Neural progenitor cell (in vitro differentiated cells): ENCODE data around the gene TBC1D9.

Experiments
- EZH2 ChIP-seq: fragments of 200-600 bp; sonication (generic); IDR thresholded peaks from 2 replicates; pipeline ENCODE4 v1.6.1; 2017; ENCODE audit warnings: antibody characterized with exemption, mild to moderate bottlenecking, moderate library complexity
- EZH2phosphoT487 ChIP-seq: fragments of 200-600 bp; sonication (generic); IDR thresholded peaks from 2 replicates; pipeline ENCODE4 v1.6.1; 2017; ENCODE audit warnings: antibody characterized with exemption
- TF ChIP-seq, protein P1 (sequence below): fragments of 200-600 bp; sonication (generic); IDR thresholded peaks from 2 replicates; pipeline ENCODE4 v1.5.1; 2017; ENCODE audit warnings: antibody characterized with exemption, mild to moderate bottlenecking

- TF ChIP-seq, protein P1, sequence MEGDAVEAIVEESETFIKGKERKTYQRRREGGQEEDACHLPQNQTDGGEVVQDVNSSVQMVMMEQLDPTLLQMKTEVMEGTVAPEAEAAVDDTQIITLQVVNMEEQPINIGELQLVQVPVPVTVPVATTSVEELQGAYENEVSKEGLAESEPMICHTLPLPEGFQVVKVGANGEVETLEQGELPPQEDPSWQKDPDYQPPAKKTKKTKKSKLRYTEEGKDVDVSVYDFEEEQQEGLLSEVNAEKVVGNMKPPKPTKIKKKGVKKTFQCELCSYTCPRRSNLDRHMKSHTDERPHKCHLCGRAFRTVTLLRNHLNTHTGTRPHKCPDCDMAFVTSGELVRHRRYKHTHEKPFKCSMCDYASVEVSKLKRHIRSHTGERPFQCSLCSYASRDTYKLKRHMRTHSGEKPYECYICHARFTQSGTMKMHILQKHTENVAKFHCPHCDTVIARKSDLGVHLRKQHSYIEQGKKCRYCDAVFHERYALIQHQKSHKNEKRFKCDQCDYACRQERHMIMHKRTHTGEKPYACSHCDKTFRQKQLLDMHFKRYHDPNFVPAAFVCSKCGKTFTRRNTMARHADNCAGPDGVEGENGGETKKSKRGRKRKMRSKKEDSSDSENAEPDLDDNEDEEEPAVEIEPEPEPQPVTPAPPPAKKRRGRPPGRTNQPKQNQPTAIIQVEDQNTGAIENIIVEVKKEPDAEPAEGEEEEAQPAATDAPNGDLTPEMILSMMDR = no peak
- TF ChIP-seq EZH2 (no peak), EZH2phosphoT487 (no peak)
Measured at GRCh38 chr4:140571620-140572019, 184.6 kb downstream of the TBC1D9 start.
